GM10847 (cell line): ENCODE measurements around the gene BPNT1.
A peak's percentile ranks its signal among the peaks of the same experiment; 100 is the strongest.

Source experiments
- POLR2A ChIP-seq: IDR thresholded peaks from 2 replicates; pipeline ENCODE4 v1.6.1; 2011; ENCODE audit not compliant: insufficient read length; ENCODE audit errors: extremely low read depth

Gene BPNT1, protein sequence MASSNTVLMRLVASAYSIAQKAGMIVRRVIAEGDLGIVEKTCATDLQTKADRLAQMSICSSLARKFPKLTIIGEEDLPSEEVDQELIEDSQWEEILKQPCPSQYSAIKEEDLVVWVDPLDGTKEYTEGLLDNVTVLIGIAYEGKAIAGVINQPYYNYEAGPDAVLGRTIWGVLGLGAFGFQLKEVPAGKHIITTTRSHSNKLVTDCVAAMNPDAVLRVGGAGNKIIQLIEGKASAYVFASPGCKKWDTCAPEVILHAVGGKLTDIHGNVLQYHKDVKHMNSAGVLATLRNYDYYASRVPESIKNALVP

DNA sequence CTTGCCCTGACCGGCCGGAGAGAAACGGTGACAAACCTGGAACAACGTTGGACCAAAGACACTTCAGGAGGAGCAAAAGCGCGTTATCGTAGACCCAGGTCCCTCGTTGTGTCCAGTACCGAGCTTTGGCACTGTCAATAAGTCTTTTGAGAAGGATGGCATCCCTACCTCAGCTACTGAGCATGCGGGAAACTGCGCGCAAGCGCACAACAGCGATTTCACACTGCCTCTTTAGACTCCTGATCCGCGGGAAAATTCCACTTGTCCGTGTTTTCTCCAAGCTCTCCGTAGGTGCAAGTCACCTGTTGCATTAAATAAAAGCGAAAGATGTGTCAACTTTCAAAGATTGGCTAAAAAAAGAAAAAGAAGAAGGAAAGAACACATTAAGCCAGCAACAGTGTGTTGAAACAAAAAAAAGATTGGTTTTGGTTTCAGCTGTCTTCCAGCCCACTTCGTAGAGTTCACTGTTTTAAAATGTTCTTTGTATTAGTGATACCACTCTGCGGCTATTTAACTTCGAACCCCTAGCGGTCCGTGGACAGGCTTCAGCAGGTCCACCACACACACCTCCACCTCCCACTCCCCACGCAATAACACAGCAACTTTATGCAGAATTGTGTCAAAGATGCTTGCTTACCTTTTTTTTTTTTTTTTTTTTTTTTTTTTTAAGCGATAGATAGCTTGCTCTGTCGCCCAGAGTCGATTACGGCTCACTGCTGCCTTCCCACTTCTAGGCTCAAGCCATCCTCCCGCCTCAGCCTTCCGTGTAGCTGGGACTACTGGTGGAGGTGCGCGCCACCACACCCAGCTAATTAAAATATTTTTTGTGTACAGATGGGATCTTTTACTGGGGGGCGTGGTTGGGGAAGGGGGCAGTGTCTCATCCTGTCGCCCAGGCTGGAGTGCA, at the start of gene BPNT1:
BPNT1 (minus strand) TSS at position 139 of the 907 bp plus-strand sequence. CDS start 9,942 bp downstream, outside the sequence.
- peak; percentile 69 for TF ChIP-seq POLR2A

GRCh38 chr1:220137019-220137786, 47.6 kb upstream of the BPNT1 start:
- TF ChIP-seq POLR2A, result no peak

DNA sequence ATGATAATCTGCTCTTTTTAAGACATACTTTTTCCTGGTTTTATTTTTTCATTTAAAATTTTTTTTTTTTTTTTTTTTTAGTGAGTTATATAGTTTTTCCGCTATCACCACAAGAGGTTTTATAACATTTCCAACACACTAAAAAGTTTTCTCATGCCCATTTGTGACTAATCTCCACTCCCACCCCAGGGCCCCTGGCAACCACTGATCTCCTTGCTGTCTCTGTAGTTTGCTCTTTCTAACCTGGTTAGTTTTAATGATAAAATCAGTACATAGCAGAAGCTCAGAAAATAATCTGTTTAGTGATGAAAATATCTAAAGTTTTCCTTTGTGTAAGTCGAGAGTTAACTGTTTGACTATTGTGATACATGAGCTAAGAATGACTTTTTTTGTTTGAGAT, 46.2 kb upstream of the BPNT1 start:
- TF ChIP-seq POLR2A, result no peak

GRCh38 chr1:220129479-220130210, 40.1 kb upstream of the BPNT1 start:
- no peak for TF ChIP-seq POLR2A

DNA sequence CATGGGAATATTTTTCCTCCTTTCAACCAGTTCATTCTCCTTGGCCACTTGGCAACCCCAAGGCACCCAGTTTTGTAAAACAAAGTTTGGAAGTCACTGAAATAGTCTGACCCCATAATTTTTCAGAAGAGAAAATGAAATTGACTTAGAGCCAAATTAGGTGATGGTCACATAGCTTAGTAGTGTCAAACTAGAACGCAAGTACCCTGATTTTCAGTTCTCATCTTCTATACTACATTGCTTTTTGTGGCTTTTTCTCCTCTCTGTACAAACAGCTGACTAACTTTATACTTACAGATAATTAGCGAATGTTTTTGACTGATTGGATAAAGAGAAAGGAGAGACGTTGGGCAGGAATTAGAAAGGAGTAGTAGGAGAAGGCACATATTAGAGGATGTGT, 37.5 kb upstream of the BPNT1 start:
- no peak for TF ChIP-seq POLR2A

DNA sequence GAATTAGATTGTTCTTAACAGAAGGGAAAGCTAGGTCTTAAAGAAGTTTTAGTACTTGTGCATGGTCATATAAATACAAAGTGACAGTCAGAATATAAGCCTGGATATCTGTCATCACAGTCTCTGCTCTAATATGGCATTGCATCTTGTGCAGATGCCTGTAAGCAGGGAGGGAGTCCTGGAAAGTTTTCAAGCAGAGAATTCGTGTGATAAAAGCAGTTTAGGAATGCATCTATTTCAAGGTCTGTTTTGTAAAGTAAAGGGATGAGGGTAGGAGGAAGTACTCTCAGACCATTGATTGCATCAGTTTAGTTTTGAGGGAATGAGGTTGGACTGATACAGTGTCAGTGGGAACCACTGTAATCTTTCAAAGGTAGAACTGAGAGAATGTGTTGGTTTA, 35.0 kb upstream of the BPNT1 start:
- TF ChIP-seq POLR2A, result no peak

- TF ChIP-seq POLR2A, result no peak
Observed at GRCh38 chr1:220123889-220124288, 34.3 kb upstream of the BPNT1 start.

DNA sequence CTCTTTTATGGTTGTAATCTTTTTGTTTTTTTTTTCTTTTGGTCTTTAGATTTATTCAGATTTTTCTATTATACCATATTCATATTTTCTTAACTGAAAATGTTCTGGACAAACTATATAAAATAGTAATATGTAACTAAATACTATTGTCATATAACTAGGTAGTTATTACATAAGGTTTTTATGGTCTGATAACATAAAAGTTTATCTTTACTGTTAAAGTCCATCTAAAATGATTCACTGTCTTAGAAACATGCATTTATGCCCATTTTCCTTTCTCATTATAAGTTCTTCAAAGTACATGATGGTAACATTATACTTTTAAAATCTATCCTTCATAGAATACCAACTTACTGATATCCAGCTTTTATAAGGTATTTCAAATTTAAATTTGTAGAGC, 33.5 kb upstream of the BPNT1 start:
- TF ChIP-seq POLR2A, result no peak

DNA sequence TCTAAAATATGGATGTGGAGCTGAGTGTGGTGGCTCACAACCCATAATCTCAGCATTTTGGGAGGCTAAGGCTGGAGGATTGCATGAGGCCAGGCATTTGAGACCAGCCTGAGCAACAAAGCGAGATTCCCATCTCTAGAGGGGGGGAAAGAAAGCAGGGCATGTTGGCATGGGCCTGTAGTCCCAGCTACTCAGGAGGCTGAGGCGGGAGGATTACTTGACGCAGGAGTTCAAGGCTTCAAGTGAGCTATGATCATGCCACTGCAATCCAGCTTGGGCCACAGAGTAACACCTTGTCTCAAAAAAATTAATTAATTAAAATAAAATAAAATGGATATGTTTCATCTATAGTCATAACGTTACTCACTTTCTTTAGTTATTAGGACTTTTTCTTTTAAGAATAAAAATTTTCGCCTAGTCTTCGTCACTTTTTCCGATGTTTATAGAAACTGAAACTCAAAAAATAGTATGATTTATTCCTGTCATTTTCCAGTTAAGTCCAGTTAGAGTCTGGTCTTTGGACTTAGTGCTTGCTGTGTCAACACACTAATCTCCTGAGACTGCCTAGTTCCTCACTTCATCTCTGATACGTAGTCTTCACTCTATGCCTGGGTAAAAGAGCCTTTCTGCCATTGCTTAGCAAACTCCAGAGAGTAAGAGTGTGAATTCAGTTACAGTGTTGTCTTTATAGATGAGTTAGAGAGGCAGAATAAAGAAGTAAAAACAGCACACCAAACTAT, 32.4 kb upstream of the BPNT1 start:
- TF ChIP-seq POLR2A, result no peak

DNA sequence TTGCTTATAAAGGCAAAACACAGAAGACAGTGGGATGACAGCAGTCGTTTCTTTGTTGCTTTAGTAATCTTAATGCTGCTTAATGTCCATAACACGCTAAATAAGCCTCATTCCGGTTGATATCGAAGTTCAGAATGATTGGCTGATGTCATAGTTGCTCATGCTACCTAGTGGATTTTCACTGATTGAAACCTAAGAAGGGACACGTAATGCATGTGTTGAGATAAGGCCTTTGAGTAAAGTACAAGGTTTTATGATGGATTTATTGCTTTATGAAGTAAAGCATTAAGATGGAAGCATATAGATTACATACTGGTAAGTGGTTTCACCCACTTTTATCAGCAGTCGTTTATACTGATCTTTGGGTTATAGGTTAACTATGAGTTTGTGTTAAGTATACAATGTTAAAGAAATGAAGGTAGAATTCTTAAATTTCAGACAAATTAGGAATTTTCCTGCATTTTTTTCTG, 29.5 kb upstream of the BPNT1 start:
- TF ChIP-seq POLR2A, result no peak

DNA sequence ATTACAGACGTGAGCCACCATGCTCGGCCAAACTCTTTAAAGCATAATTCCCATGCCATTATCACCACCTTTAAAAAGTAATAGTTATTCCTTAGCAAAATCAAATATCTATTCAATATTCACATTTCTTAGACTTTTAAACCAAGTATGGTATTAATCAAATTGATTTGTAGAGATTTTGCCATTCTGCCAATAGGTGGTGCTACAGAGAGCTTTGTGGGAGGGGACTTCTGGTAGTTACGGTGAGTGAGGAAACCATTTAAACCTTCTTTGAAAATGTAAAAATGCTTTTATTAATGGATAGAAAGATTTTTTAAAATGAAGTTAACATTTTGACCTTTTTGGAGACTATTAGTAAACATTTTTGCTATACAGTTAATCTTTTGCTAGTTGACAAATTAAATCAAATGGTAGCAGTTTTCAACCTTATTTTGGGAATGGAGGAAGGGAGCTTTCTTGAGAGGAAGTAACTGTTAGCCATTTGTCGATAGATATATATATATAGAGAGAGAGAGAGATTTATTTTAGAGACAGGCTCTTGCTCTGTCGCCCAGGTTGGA, 23.6 kb upstream of the BPNT1 start:
- TF ChIP-seq POLR2A, result no peak

- TF ChIP-seq POLR2A, result no peak
Observed at GRCh38 chr1:220099826-220100225, 10.2 kb upstream of the BPNT1 start.

GRCh38 chr1:220094016-220094911, 4.7 kb upstream of the BPNT1 start, which contains the start of gene IARS2:
Gene IARS2, plus strand, starts transcription at chr1:220094132. Its CDS starts 85 bp downstream, at chr1:220094217.
- TF ChIP-seq POLR2A, result peak; percentile 62
